Raji (cell line): ENCODE data around the gene PTPRM.

Source experiments
- POLR2A ChIP-seq: IDR thresholded peaks from 2 replicates; pipeline ENCODE4 v1.6.1; 2011; ENCODE audit warnings: low read depth, low read length, control low read depth; ENCODE audit not compliant: insufficient read depth

Gene PTPRM

DNA sequence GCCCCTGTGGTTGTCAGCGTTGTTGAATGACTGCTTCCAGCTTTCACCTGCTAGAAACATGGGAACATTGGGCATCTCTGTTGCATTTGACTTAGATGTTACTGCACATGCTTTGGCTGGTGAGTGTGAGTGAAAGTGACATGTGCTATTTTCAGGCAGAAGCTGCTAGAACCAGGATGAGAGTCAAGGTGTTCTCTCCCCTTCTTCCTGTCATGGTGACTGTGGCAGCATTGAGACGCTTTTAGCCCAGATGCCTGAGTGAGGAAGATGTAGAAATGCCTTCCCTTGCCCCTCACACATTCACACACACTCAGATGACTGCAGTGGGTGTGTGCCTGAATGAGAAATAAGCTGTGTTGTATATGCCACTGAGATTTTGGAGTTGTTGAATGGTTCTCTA lies 220.2 kb downstream of the PTPRM start:
- TF ChIP-seq POLR2A, result no peak

DNA sequence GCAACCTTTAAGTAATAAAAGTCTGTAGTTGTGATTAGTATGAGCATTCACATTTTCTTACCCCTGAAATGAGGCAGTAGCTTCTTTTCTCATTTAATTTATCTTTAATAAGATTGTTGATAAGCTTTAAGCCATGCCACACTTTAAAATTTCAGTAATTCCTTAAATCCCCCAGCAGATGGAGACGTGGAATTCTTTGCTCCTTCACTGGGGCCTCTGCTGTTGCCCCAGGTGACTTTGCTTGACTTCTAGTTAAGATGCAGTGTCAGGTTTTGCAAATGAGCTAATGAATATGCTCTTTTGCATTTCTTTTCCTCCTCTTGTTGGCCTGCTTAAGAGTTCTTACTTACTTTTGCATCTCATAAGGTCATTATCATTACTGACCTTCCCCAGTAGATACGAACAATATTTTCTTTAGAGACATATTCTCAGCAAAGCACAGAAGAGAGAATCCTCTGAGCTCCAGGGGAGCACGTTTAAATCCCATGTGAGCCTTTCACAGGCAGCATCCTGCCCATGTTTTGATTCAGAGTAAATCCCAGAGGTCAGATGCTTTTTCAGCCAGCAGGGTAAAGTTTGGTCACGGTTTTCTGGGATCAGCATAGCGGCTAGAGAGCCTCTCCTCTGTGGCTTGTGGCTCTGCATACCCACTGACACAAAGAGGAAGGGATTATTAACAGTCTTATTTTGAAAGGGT lies 222.9 kb downstream of the PTPRM start:
- no peak for TF ChIP-seq POLR2A

DNA sequence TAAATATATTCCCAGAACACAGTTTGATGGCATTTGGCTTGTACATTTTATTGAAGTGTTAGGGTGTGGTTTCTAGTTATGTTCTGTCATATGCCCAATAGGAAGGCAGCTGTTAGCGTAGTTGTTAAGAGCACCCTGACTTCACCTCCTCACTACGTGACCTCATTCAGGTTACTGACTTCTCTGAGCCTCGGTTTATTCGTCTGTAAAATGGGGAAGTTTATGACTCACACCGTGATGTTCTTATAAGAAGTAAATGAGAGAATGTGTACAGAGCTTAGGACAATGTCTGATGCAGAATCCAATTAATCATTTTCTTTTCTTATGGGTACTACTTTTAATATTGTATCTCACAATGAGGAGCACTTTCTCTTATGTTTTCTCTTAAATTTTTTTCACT lies 226.0 kb downstream of the PTPRM start:
- no peak for TF ChIP-seq POLR2A

DNA sequence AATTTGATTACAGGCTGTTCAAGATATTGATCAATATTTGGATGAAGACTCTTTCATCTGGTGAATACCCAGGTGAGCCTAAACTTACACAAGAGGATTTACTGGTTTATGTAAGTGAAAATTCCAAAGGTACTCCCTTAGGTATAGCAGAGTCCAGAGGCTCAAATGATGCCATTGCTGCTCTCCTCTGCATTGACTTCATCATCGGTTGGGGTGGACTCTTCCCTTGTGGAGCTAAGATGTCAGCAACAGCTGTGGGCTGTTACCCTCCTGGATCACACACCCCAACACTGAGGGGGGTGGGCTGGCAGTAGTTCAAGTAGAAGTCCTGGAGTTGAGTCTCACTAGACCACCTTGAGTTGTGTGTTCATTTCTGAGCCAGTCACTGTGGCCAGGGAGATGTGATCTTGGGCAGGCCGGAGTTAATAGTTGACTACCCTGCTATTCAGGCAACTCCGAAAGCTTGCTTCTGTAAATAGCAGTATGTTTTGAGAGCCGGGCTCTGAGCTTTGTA lies 236.9 kb downstream of the PTPRM start:
- no peak for TF ChIP-seq POLR2A

DNA sequence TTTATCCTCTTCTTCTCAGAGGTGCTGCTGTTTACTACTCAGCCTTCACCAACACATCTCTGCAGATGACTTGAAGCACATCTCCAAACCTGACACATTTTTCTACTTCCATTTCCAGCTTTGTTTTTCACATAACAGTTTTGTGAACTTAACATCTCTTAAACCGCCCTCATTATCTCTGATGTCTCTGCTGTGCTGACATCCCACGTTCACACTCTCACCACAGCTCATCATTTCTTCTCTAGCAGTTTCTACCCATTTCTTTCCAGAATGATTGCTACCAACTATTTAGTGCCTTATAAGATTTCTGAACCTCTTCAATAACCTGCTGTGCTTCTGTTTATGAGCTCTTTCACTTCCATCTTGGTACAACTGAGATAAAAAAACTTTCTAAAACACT lies 238.0 kb downstream of the PTPRM start:
- no peak for TF ChIP-seq POLR2A

DNA sequence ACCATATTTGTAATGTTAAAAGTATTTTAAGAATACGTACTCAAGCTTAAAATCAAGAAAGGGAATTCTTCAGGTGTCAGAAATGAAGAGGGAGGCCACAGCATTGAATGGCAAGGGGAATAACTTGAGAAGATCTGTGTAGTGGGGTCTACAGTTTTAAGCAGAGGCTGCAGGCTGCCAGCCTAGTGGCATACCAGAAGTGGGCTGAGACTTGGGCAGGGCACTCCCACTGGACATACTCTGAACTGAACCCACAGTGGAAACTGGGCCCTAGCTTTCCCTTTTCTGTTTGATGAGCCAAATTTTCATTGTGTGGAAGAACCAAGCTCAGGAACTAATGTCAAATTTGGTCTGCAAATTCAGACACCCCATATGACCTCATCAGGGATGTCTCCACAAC lies 238.8 kb downstream of the PTPRM start:
- TF ChIP-seq POLR2A, result no peak

DNA sequence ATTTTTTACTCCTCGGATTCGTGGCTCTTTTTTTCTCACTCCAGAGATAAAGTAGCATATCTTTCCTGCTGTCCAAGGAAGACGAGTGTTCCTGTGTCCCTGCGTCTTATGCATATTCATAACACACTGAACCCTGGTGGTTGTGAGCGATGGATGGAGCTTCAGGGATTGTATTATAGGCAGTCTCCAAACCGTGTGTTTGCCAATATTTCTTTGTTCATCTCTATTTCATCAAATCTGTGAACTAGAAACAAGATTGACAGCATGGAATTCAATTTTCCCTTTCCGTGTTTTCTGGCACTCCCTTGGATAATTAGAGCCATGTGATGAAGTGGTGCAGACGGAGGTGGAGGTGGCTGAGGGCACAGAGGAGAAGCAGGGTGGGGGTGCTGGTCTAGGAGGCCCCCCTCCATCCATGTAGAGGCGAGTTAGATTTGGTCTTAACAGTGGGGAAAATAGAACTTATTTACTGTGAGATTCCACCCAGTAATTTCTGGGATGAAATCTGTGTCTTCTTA lies 240.9 kb downstream of the PTPRM start:
- TF ChIP-seq POLR2A, result no peak

DNA sequence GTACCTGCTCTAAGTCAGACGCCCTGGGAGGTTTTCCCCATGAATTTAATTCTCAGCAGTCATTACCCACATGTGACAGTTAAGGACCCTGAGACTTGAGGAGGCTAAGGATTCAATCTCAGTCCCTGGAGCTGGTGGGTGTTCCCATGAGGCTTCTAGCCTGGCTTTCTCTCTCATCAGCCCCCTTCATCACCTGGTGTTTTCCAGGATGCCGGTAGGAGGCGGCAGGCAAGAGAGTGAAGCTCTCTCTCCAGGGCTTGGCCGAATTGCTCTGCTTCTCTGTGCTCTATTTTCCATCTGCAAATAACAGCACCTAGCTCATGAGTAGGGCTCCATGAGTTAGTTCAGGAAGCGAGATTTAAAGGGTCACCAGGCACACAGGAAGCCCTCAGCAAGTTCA lies 241.9 kb downstream of the PTPRM start:
- no peak for TF ChIP-seq POLR2A

DNA sequence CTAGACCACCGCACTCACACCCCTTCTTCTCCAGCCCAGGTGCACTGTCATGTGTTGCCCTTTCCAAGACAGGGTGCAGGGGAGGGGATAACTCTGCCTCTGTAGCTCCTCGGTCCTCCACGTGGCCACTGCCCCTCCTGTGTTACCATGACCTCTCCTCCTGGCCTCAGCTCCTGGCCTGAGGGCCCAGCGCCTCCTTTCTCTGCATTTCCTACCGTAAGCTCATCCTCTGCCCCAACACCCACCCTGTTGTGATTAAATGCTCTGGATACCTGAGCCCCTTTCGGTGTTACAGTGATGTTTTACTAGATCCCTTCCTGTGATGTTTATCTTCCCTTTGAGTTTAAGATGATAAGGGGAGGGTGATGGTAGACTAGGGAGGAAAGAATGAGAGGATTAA lies 242.3 kb downstream of the PTPRM start:
- no peak for TF ChIP-seq POLR2A

DNA sequence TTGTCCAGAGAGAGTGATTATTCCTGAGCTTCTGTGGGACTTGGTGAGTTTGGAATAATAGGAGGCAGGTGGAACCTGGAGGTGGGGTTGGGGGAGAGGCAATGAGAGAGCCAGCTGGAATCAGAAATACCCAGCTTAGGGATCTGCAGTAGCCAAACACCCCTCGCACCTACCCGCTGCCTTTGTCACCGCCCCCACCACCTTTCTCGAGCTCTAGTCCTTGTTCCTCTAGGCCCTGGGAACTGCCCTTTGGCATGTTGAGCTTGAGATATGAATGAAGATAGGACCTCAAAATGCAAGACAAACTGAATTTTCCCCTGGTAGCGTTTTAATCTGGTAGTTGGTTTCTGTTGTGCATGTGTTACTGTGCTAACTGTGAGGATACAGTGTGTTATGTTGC lies 242.9 kb downstream of the PTPRM start:
- TF ChIP-seq POLR2A, result no peak

DNA sequence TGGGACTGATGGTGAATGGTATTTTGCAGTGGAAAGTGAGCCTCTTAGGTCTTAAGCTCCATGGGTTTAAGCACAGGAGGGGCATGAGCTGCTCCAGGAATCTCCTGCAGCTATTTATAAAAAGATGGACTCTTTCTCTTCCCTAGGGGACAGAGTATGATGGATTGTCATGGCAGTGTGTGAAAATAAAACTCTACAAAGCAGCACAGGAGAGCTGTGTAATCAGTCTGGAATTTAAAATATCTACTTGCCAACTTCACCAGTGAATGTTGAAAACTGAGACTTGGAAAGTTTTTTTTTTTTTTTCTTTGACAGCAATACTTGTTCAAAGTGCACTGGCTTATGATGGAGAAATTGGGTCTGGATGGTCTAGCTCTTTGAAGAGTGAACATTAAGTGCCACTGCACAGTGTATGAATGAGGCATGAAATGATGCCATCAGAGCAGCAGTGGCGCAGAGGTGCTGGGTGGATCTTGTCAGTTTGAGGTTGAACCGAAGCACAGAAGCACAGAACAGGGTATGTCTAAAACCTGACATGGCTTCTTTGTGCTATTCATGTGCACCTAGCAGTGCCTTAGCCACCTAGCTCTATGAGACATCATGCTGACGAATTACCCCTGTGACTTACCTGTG lies 245.4 kb downstream of the PTPRM start:
- TF ChIP-seq POLR2A, result no peak

DNA sequence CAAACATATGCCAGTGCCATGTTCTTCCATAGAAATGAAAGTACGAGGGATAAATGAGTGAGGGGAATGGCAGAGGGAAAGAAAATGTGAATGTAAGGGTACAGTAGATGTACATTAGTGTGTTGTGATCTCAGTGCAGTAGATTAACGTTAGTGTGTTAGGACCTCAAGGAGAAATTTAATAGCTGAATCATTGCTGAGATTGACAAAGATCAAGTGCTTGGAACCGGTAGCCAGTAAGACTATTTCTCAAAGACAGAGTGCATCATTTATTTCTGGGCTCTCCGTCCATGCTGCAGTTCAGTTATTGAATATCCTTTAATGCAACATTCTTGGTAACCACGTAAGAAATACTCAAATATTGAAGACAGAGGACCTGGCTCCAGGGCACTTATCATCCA lies 246.0 kb downstream of the PTPRM start:
- no peak for TF ChIP-seq POLR2A

DNA sequence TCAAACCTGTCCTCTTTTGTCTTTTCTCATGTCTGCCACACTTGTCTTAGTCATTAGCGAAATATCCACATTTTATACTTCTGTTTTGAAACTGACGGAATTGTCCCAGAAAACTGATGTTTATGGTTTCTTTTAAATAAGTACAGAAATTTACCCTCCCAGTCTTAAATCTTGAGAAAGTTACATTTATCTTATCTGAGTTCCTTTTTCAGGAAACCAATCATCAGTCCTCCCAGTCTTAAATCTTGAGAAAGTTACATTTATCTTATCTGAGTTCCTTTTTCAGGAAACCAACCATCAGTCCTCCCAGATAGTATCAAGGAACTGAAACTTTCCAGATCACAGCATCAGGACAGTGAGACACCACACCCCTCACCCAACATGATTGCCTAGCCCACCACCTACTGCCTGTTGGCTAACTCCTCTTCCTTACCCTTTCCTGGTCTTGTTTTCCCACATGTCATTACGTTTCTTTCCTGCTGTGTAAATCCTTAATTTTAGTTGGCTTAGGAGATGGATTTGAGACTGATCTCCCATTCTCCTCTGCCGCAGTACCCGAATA lies 247.7 kb downstream of the PTPRM start:
- no peak for TF ChIP-seq POLR2A

DNA sequence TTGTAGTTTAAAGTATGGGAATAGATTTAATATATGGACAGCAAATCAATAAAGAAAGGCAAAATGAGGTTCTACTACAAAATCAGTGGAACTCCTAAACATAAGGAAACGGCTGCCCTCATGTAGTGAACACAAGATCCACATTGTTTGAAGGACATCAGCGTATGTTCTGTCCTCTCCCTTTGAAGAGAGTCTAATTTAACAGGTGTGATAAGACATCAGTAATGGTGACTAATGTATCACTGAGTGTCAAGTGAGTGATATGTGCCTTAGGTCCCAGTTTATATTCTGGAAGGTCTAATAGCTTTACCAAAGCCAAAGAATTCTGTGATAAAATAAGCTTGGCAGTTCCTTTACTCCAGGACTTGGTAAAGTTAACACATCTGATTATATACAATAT lies 248.7 kb downstream of the PTPRM start:
- TF ChIP-seq POLR2A, result no peak

DNA sequence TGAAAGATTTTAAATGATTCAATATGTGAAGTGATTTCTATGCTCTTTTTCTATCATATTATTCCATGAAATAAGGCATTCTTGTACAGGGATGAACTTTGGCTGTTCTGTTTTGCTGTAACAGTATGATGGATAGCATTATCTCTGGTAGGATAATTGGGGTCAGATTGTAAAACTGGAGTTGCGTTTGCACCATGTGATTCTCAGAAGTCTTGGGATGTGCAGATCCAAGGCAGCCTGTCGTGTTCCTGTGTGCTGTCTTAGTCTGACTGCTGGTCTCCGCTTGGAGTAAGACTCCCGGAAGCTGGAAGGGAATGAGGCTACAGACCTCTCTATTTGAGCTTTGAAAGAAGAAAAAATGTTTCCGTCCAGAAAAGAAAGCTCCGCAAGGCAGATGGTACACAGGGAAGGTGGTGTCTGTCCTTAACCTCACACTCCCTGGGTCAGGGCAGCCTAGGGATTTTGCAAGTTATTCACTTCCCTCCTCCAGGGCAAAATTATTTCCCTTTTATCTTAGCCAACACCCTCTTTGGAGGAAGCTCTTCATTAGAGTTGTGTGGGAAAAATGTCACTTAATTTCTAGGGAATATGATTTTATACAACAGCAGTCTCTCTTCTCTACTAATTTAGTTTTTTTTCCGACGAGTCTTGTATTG lies 250.6 kb downstream of the PTPRM start:
- TF ChIP-seq POLR2A, result no peak

DNA sequence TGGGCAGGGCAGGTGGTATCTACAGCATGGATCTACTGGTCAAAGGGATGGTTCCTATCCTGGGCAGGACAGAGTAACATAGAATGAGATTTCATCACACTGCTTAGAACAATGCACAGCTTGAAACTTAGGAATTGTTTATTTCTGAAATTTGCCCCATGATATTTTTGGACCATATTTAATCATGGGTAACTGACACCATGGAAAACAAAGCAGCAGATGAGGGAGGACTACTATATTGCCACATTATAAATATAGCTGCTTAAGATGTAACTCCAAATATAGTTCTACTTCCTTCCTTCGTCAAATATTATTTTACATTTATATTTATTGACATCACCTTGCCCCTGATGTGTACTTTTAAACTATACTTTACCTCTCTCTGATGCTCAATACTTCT lies 254.7 kb downstream of the PTPRM start:
- TF ChIP-seq POLR2A, result no peak
